Measurements from ENCODE around the gene GABBR2.
"Not testable (repeated sequence)": the region's sequence is repeated elsewhere in the genome, so short reads cannot be mapped to it uniquely, and the experiment has no call there.

The GABBR2 gene

DNA sequence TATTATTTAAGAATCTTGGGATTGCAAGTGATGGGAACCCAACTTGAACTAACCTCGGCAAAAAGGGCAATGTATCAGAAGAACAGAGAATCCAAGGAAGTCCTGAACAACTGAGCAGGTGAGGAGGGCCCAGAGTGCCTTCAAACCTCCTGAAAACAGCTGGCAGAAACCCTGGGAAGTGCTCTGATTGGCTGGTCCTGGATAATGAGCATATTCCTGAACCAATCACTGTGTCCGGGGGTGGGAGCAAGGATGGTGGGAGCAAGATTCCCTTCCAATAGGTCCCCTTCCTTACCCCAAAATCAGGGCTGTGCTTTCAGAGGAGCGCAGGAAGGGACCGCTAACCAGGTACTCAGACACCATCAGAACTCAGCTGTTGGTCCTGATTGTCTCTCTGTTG is 421.4 kb downstream of the GABBR2 start:
- no peaks in the 10 kb centered on the region for H3K9me3 ChIP-seq (ENCODE audit: control insufficient read depth, low read length)
- DNase-seq (ENCODE audit: low read depth), result no peak
- H3K9ac ChIP-seq (ENCODE audit: low read length), result no peak overlapping the region
- H3K4me3 ChIP-seq (ENCODE audit: low read length), result no peak overlapping the region
- H3K36me3 ChIP-seq (ENCODE audit: control insufficient read depth, insufficient read depth, low read length, severe bottlenecking), result no peaks in the 10 kb centered on the region
- no peaks in the 10 kb centered on the region for H3K4me1 ChIP-seq (ENCODE audit: control insufficient read depth, insufficient read depth, low read length)
- peaks cover 42% of the 10 kb centered on the region for H3K27me3 ChIP-seq (replicated peaks; ENCODE audit: control insufficient read depth, insufficient read depth, low read length)

DNA sequence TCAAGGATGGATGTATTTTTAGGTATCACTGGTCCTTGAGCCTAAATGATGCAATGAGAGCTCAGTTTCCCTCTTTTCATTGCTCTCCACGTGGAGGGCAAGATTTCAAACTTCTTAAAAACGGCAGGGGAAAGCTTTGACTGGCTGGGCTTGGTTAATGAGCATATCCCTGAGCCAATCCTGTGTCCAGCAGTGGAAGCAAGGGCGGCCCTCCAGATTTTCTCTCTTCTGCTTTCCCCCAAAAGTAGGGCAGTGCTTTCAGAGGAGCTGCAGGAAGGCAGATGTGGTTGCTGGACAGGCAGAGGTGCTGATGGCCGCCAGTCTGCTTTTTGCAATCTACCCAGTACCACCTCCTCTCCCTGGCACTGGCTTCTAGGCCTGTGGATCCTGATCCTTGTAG is 423.3 kb downstream of the GABBR2 start:
- Histone ChIP-seq H3K4me3 (ENCODE audit: low read length) (no peak overlapping the region), H3K4me1 (ENCODE audit: control insufficient read depth, insufficient read depth, low read length) (no peaks in the 10 kb centered on the region), H3K9ac (ENCODE audit: low read length) (no peak overlapping the region), H3K27me3 (replicated peaks; ENCODE audit: control insufficient read depth, insufficient read depth, low read length) (peaks cover 42% of the 10 kb centered on the region), H3K9me3 (ENCODE audit: control insufficient read depth, low read length) (no peaks in the 10 kb centered on the region), H3K36me3 (ENCODE audit: control insufficient read depth, insufficient read depth, low read length, severe bottlenecking) (no peaks in the 10 kb centered on the region)
- DNase-seq (ENCODE audit: low read depth), result no peak

DNA sequence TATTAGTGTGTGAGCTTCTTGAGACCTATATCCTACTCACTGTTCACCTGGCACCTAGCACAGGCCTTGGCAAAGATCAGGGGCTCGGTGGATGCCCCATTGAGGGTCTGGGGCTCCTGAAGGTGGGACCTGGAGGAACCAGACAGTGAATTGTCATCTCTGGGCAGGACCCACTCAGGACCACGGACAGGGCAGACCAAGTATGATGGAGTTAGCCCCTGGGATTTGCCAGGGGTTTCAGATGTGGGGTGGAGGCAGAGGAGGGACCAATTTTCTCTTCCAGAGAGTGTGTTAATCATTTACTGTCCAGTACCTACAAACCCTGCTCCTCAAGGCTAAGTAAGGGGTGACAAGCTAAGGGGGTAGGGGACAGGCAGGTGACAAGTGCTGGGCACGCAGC is 424.0 kb downstream of the GABBR2 start:
- H3K9me3 ChIP-seq (ENCODE audit: control insufficient read depth, low read length), result no peaks in the 10 kb centered on the region
- H3K4me1 ChIP-seq (ENCODE audit: control insufficient read depth, insufficient read depth, low read length), result no peaks in the 10 kb centered on the region
- DNase-seq (ENCODE audit: low read depth), result no peak
- H3K4me3 ChIP-seq (ENCODE audit: low read length), result no peak overlapping the region
- no peak overlapping the region for H3K9ac ChIP-seq (ENCODE audit: low read length)
- peaks cover 46% of the 10 kb centered on the region for H3K27me3 ChIP-seq (replicated peaks; ENCODE audit: control insufficient read depth, insufficient read depth, low read length)
- no peaks in the 10 kb centered on the region for H3K36me3 ChIP-seq (ENCODE audit: control insufficient read depth, insufficient read depth, low read length, severe bottlenecking)

DNA sequence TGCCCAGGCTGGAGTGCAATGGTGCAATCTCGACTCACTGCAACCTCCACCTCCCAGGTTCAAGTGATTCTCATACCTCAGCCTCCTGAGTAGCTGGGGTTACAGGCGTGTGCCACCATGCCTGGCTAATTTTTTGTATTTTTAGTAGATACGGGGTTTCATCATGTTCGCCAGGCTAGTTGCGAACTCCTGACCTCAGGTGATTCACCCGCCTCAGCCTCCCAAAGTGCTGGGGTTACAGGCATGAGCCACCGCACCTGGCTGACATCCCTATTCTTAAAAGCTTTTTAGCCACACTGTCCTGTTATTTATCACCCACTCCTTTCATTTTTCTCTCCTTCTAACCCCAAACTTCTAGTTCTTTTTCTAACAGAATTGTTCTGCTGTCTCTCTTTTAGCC is 425.6 kb downstream of the GABBR2 start:
- H3K9me3 ChIP-seq (ENCODE audit: control insufficient read depth, low read length); H3K9ac ChIP-seq (ENCODE audit: low read length); DNase-seq (ENCODE audit: low read depth); H3K4me3 ChIP-seq (ENCODE audit: low read length); H3K4me1 ChIP-seq (ENCODE audit: control insufficient read depth, insufficient read depth, low read length); H3K36me3 ChIP-seq (ENCODE audit: control insufficient read depth, insufficient read depth, low read length, severe bottlenecking): not testable (repeated sequence)
- H3K27me3 ChIP-seq (replicated peaks; ENCODE audit: control insufficient read depth, insufficient read depth, low read length), result peaks cover 54% of the 10 kb centered on the region

DNA sequence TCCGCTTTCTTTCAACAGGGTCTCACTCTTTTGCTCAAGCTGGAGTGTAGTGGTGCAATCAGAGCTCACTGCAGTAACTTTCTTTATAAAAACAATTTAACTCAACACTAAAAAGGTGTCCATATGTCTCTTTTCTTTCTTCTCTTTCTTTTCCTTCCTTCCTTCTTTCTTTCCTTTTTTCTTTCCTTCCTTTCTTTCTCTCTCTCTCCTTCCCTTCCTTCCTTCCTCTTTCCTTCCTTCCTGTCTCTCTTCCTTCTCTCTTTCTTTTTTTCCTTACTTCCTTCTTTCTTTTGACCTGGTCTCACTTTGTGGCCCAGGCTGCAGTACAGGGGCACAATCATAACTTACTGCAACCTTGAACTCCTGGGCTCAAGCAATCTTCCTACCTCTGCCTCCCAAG is 427.5 kb downstream of the GABBR2 start:
- DNase-seq (ENCODE audit: low read depth), result no peak
- no peaks in the 10 kb centered on the region for H3K4me1 ChIP-seq (ENCODE audit: control insufficient read depth, insufficient read depth, low read length)
- H3K27me3 ChIP-seq (replicated peaks; ENCODE audit: control insufficient read depth, insufficient read depth, low read length), result peaks cover 56% of the 10 kb centered on the region
- H3K36me3 ChIP-seq (ENCODE audit: control insufficient read depth, insufficient read depth, low read length, severe bottlenecking), result no peaks in the 10 kb centered on the region
- H3K9ac ChIP-seq (ENCODE audit: low read length), result no peak overlapping the region
- no peak overlapping the region for H3K4me3 ChIP-seq (ENCODE audit: low read length)
- H3K9me3 ChIP-seq (ENCODE audit: control insufficient read depth, low read length), result no peaks in the 10 kb centered on the region

DNA sequence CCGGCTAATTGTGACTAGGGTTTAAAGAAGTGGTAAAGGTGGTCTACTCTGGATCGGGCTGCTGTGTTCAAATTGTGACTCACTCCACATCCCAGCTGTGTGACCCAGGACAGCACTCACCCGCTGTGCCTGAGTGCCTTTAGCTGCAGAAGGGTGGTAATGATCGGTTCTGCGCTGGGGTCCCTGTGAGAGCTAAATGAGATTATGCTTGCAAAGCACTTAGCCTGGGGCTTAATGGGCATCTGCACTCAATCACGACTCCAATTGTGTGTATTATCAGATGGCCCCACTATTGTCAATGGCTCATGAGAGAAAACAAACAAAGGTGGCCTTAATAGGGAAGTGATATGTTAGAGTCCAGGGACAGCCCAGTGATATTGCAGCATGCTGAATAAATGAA is 428.2 kb downstream of the GABBR2 start:
- H3K4me1 ChIP-seq (ENCODE audit: control insufficient read depth, insufficient read depth, low read length), result no peaks in the 10 kb centered on the region
- H3K9me3 ChIP-seq (ENCODE audit: control insufficient read depth, low read length), result no peaks in the 10 kb centered on the region
- H3K36me3 ChIP-seq (ENCODE audit: control insufficient read depth, insufficient read depth, low read length, severe bottlenecking), result no peaks in the 10 kb centered on the region
- peaks cover 59% of the 10 kb centered on the region for H3K27me3 ChIP-seq (replicated peaks; ENCODE audit: control insufficient read depth, insufficient read depth, low read length)
- no peak for DNase-seq (ENCODE audit: low read depth)
- no peak overlapping the region for H3K4me3 ChIP-seq (ENCODE audit: low read length)
- no peak overlapping the region for H3K9ac ChIP-seq (ENCODE audit: low read length)

DNA sequence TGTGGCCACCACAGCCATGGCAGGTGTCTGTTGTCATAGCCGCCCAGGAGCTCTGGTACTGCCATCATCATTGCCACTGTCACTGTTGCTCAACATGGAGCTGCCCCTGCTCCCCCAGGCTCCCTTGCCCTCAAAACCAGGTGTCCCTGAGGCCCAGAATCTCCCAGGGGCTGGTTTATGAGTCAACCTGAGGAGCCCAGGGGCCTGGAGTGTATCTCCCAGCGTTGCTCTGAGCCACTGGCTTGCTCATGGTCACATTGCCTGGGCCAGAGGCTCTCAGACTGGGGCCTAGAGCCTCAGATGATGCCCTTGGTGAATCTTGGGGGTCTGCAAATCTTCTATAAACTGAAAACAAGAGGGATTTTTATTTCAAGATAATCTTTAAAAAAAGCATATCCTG is 428.6 kb downstream of the GABBR2 start:
- Histone ChIP-seq H3K36me3 (ENCODE audit: control insufficient read depth, insufficient read depth, low read length, severe bottlenecking) (no peaks in the 10 kb centered on the region), H3K9me3 (ENCODE audit: control insufficient read depth, low read length) (no peaks in the 10 kb centered on the region), H3K4me3 (ENCODE audit: low read length) (no peak overlapping the region), H3K27me3 (replicated peaks; ENCODE audit: control insufficient read depth, insufficient read depth, low read length) (peaks cover 55% of the 10 kb centered on the region), H3K9ac (ENCODE audit: low read length) (no peak overlapping the region), H3K4me1 (ENCODE audit: control insufficient read depth, insufficient read depth, low read length) (no peaks in the 10 kb centered on the region)
- DNase-seq (ENCODE audit: low read depth), result no peak

DNA sequence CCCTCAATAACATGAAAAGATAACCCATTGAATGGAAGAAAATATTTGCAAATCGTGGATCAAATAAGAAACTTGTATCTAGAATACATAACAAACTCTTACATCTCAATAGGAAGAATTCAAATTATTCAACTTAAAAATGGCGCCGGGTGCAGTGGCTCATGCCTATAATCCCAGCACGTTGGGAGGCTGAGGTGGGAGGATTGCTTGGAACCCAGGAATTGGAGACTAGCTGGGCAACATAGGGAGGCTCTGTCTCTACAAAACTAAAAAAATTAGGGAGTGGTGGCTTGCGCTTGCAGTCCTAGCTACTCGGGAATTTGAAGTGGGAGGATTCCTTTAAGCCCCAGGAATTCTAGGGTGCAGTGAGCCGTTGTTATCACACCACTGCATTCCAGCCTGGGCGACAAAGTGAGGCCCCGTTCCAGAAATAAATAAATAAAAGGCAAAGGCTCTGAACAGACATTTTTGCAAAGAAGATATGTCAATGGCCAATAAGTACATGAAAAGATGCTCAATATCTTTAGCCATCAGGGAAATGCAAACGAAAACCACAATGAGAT is 431.7 kb downstream of the GABBR2 start:
- Histone ChIP-seq H3K27me3 (replicated peaks; ENCODE audit: control insufficient read depth, insufficient read depth, low read length) (peaks cover 51% of the 10 kb centered on the region), H3K36me3 (ENCODE audit: control insufficient read depth, insufficient read depth, low read length, severe bottlenecking) (no peaks in the 10 kb centered on the region), H3K4me1 (ENCODE audit: control insufficient read depth, insufficient read depth, low read length) (no peaks in the 10 kb centered on the region), H3K9ac (ENCODE audit: low read length) (no peak overlapping the region), H3K4me3 (ENCODE audit: low read length) (no peak overlapping the region), H3K9me3 (ENCODE audit: control insufficient read depth, low read length) (no peaks in the 10 kb centered on the region)
- DNase-seq (ENCODE audit: low read depth), result no peak

DNA sequence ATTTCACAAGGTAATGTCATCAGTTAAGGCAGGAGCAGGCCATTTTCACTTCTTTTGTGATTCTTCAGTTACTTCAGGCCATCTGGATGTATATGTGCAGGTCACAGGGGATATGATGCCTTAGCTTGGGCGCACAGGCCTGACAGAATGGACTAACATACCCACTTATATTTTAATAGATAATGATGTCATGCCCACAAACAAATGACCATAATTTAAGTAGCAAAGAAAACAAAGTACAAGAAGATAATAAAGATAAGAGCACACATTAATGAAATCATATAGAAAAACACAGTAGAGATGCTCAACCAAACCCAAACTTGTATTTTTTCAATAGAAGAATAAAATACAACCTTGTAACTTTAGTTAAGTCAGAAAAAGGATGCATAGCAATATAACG is 433.6 kb downstream of the GABBR2 start:
- Histone ChIP-seq H3K27me3 (replicated peaks; ENCODE audit: control insufficient read depth, insufficient read depth, low read length) (peaks cover 44% of the 10 kb centered on the region), H3K4me1 (ENCODE audit: control insufficient read depth, insufficient read depth, low read length) (no peaks in the 10 kb centered on the region), H3K9me3 (ENCODE audit: control insufficient read depth, low read length) (no peaks in the 10 kb centered on the region), H3K4me3 (ENCODE audit: low read length) (no peak overlapping the region), H3K9ac (ENCODE audit: low read length) (no peak overlapping the region), H3K36me3 (ENCODE audit: control insufficient read depth, insufficient read depth, low read length, severe bottlenecking) (no peaks in the 10 kb centered on the region)
- no peak for DNase-seq (ENCODE audit: low read depth)

DNA sequence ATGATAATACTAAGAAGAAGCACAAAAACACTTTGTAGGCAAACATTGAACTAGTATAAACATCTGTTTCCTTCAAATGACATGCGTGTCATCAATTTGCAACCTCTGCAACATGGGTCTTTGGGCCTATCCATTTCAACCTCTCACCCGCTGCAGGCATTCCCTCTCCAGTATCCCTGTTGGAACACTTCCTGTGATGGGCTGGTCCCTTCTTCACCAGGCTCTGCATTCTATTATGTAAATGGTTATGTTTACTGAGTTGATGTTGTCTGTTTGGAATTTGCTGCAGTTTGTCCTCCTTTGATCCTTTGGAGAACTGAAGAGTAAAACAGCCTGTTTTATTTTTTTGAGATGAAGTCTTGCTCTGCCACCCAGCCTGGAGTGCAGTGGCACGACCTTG is 436.7 kb downstream of the GABBR2 start:
- Histone ChIP-seq H3K36me3 (ENCODE audit: control insufficient read depth, insufficient read depth, low read length, severe bottlenecking) (no peaks in the 10 kb centered on the region), H3K27me3 (replicated peaks; ENCODE audit: control insufficient read depth, insufficient read depth, low read length) (peaks cover 28% of the 10 kb centered on the region), H3K4me3 (ENCODE audit: low read length) (no peak overlapping the region), H3K9ac (ENCODE audit: low read length) (no peak overlapping the region), H3K9me3 (ENCODE audit: control insufficient read depth, low read length) (no peaks in the 10 kb centered on the region), H3K4me1 (ENCODE audit: control insufficient read depth, insufficient read depth, low read length) (no peaks in the 10 kb centered on the region)
- DNase-seq (ENCODE audit: low read depth), result no peak

DNA sequence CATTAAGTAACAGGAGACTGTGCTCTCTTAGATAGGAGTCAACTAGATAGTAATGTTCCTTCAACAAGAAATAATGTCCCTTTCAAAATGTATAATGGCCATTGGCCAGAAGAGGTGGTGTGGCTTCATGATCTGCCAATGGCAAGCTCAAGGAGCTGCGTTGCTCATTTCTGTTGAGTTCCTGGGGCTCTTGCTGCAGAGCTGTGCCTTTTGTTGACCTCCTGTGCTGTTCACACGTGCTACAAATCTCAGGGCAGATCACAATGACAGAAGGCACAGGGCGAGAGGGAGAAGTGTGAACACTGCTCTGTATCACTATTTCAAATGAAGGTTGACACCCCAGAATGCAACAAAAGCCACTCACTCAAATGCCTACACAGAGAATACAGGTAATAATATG is 437.3 kb downstream of the GABBR2 start:
- Histone ChIP-seq H3K27me3 (replicated peaks; ENCODE audit: control insufficient read depth, insufficient read depth, low read length) (peaks cover 22% of the 10 kb centered on the region), H3K9ac (ENCODE audit: low read length) (no peak overlapping the region), H3K4me1 (ENCODE audit: control insufficient read depth, insufficient read depth, low read length) (no peaks in the 10 kb centered on the region), H3K4me3 (ENCODE audit: low read length) (no peak overlapping the region), H3K36me3 (ENCODE audit: control insufficient read depth, insufficient read depth, low read length, severe bottlenecking) (no peaks in the 10 kb centered on the region), H3K9me3 (ENCODE audit: control insufficient read depth, low read length) (no peaks in the 10 kb centered on the region)
- no peak for DNase-seq (ENCODE audit: low read depth)

DNA sequence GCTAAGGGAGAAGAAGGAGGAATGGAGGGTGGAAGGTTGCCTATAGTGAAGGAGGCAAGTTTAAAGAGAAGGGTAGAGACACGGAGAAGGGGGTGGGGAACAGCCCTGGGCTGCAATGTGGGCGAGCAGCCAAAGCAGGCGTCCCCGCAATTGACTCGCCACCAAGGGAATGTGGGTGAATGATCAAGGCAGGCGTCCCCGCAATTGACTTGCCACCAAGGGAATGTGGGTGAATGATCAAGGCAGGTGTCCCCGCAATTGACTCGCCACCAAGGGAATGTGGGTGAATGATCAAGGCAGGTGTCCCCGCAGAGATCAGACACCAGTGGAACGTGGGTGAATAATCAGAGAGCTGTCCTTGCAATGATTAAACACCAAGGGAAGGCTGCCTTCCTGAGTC is 438.5 kb downstream of the GABBR2 start:
- not testable (repeated sequence) for H3K36me3 ChIP-seq (ENCODE audit: control insufficient read depth, insufficient read depth, low read length, severe bottlenecking); DNase-seq (ENCODE audit: low read depth); H3K9ac ChIP-seq (ENCODE audit: low read length); H3K4me1 ChIP-seq (ENCODE audit: control insufficient read depth, insufficient read depth, low read length); H3K9me3 ChIP-seq (ENCODE audit: control insufficient read depth, low read length); H3K4me3 ChIP-seq (ENCODE audit: low read length)
- H3K27me3 ChIP-seq (replicated peaks; ENCODE audit: control insufficient read depth, insufficient read depth, low read length), result peaks cover 14% of the 10 kb centered on the region

All from adipocyte (in vitro differentiated cells).